ENCODE results near the gene HDDC2.

- TF ChIP-seq TSHZ1 (CRISPR knock-in tag; IDR thresholded peaks at IDR 0.05) (no peak), ZBTB1 (CRISPR knock-in tag; IDR thresholded peaks at IDR 0.05; ENCODE audit: borderline replicate concordance, low read depth) (no peak), ATF6 (CRISPR knock-in tag; IDR thresholded peaks at IDR 0.05) (no peak), THAP7 (CRISPR knock-in tag; IDR thresholded peaks at IDR 0.05) (no peak), NCOR1 (IDR thresholded peaks at IDR 0.05) (no peak), HDAC2 (IDR thresholded peaks at IDR 0.05) (no peak), CTCF (IDR thresholded peaks at IDR 0.05 in 2 of 3, conservative IDR thresholded peaks at IDR 0.05 in 1 of 3; ENCODE audit: insufficient read depth in 2 of 3, low read depth in 1 of 3, low read length in 3 of 3) (no peak), EP300 (IDR thresholded peaks at IDR 0.05; ENCODE audit: low read length) (no peak), HNRNPLL (IDR thresholded peaks at IDR 0.05; ENCODE audit: low read depth, low read length, poor library complexity, severe bottlenecking) (no peak), JUND (IDR thresholded peaks at IDR 0.05; ENCODE audit: borderline replicate concordance, low read depth, low read length) (no peak), JUND (tag; IDR thresholded peaks at IDR 0.05; ENCODE audit: borderline replicate concordance, low read depth, low read length) (no peak), RFX5 (IDR thresholded peaks at IDR 0.05; ENCODE audit: low read depth, low read length) (no peak), ERF (CRISPR knock-in tag; IDR thresholded peaks at IDR 0.05) (no peak)
Observed at GRCh38 chr6:125228981-125229479, 72.7 kb downstream of the HDDC2 start.
